HCT116 (cell line): ENCODE measurements around the gene TRMT11. TPM values are rescaled to one million over a fixed set of nuclear protein-coding genes. Genes with fewer than 3 reads are reported as not detected.

Experiments used
- ATAC-seq: fragments of 200-7000 bp; cut with Tn5 transposase; 2 replicates; pipeline ENCODE4 v1.9.1; 2020; ENCODE audit warnings: mild to moderate bottlenecking, moderate library complexity
- BruUV-seq: library from RNA; stranded (reverse); fragments of 400-500 nt; replicated peaks from 2 replicates; lab custom pipeline; 2021; lab: Mats Ljungman, UMichigan
- CTCF ChIA-PET: fragments of 300-600 bp; sonication (Branson Sonifier 250); formaldehyde crosslinking; loops from one replicate; lab custom pipeline; 2021; ENCODE audit warnings: antibody characterized with exemption; lab: Charles Lee
- POLR2A ChIA-PET: fragments of 300-600, 350-600 bp; sonication (Branson Sonifier 250); formaldehyde crosslinking; loops from one replicate; lab custom pipeline; 2021; ENCODE audit warnings: antibody characterized with exemption; lab: Charles Lee
- RAD21 ChIA-PET, 2 experiments: fragments of 300-600 bp; sonication (Branson Sonifier 250); formaldehyde crosslinking; loops; one replicate each; lab custom pipeline; 2023; ENCODE audit warnings: low total read pairs in 2 of 2; ENCODE audit not compliant: uncharacterized antibody in 2 of 2, unreplicated experiment in 2 of 2, low non-redundant PET in 1 of 2; lab: Charles Lee
- DNase-seq: peaks from one replicate; pipeline ENCODE4 v3.0.0-alpha.2; 2010; ENCODE audit warnings: low read depth, low spot score
- H2AFZ ChIP-seq: fragments of 200-600 bp; shearing (Covaris generic), sonication (generic); 2 replicates; pipeline ENCODE4 v1.6.1; 2017; ENCODE audit warnings: low read depth, mixed run types, mixed read lengths, antibody characterized with exemption, low read length; ENCODE audit not compliant: poor library complexity, severe bottlenecking
- H3K27ac ChIP-seq: 2 replicates; pipeline ENCODE4 v1.5.1; 2012; ENCODE audit warnings: low read depth, low read length
- H3K27me3 ChIP-seq: fragments of 200-600 bp; sonication (generic); 2 replicates; pipeline ENCODE4 v1.6.1; 2016; ENCODE audit warnings: mixed run types, low read length, mixed read lengths; ENCODE audit not compliant: insufficient read depth
- H3K36me3 ChIP-seq, 2 experiments: fragments of 200-500 bp in 1 of 2; fragments of 200-600 bp in 1 of 2; sonication (Bioruptor generic) in 1 of 2; sonication (generic) in 1 of 2; 2 replicates each; pipeline versions ENCODE4 v1.5.1 to v1.6.1; 2014 to 2016; ENCODE audit warnings: low read length in 2 of 2, inconsistent platforms in 1 of 2, mixed read lengths in 1 of 2, mixed run types in 1 of 2; ENCODE audit not compliant: insufficient read depth in 2 of 2, control insufficient read depth in 1 of 2
- H3K4me1 ChIP-seq, 2 experiments: fragments of 200-600 bp in 1 of 2; sonication (generic) in 1 of 2; 2 replicates each; pipeline versions ENCODE4 v1.5.1 to v1.6.1; 2012 to 2017; ENCODE audit warnings: low read length in 2 of 2, inconsistent platforms in 1 of 2, mild to moderate bottlenecking in 1 of 2, mixed read lengths in 1 of 2, mixed run types in 1 of 2, moderate library complexity in 1 of 2; ENCODE audit not compliant: insufficient read depth in 2 of 2, control insufficient read depth in 1 of 2
- H3K4me2 ChIP-seq: fragments of 200-600 bp; sonication (generic); 2 replicates; pipeline ENCODE4 v1.6.1; 2017; ENCODE audit warnings: mixed run types, low read length, mixed read lengths
- H3K4me3 ChIP-seq, 2 experiments: fragments of 200-600 bp in 1 of 2; sonication (generic) in 1 of 2; replicated peaks in 1 of 2; 2 replicates each; pipeline ENCODE4 v1.5.1; 2011 to 2016; ENCODE audit warnings: low read length in 2 of 2, control low read depth in 1 of 2, low read depth in 1 of 2, mild to moderate bottlenecking in 1 of 2, mixed read lengths in 1 of 2, mixed run types in 1 of 2
- H3K79me2 ChIP-seq: fragments of 200-600 bp; sonication (generic); 2 replicates; pipeline ENCODE4 v1.6.1; 2017; ENCODE audit warnings: mild to moderate bottlenecking, mixed run types, low read length, moderate library complexity, mixed read lengths; ENCODE audit not compliant: insufficient read depth
- H3K9ac ChIP-seq: fragments of 200-600 bp; sonication (generic); 2 replicates; pipeline ENCODE4 v1.6.1; 2016; ENCODE audit warnings: low read length, mixed read lengths
- H3K9me2 ChIP-seq: fragments of 200-600 bp; sonication (generic), shearing (Covaris generic); 2 replicates; pipeline ENCODE4 v1.6.1; 2017; ENCODE audit warnings: mixed run types, mild to moderate bottlenecking, moderate library complexity; ENCODE audit not compliant: insufficient read depth
- H3K9me3 ChIP-seq, 2 experiments: fragments of 200-500 bp in 1 of 2; fragments of 200-600 bp in 1 of 2; sonication (Bioruptor generic) in 1 of 2; sonication (generic) in 1 of 2; 2 replicates each; pipeline ENCODE4 v1.6.1; 2014 to 2017; ENCODE audit warnings: low read length in 2 of 2, mixed read lengths in 2 of 2, inconsistent platforms in 1 of 2, low read depth in 1 of 2, mild to moderate bottlenecking in 1 of 2, mixed run types in 1 of 2, moderate library complexity in 1 of 2; ENCODE audit not compliant: control insufficient read depth in 1 of 2, insufficient read depth in 1 of 2
- H4K20me1 ChIP-seq: fragments of 200-600 bp; sonication (generic), shearing (Covaris generic); 2 replicates; pipeline ENCODE4 v1.6.1; 2017; ENCODE audit warnings: mixed run types, mild to moderate bottlenecking, moderate library complexity; ENCODE audit not compliant: insufficient read depth
- CBX3 ChIP-seq: IDR thresholded peaks from 2 replicates; pipeline ENCODE4 v1.6.1; 2012; ENCODE audit warnings: low read depth
- CEBPB ChIP-seq: IDR thresholded peaks from 2 replicates; pipeline ENCODE4 v1.6.1; 2012; ENCODE audit warnings: low read depth
- CTCF ChIP-seq, 3 experiments: fragments of 200-600 bp in 1 of 3; sonication (generic) in 1 of 3; IDR thresholded peaks in 2 of 3; conservative IDR thresholded peaks in 1 of 3; 2 replicates each; pipeline ENCODE4 v1.5.1; 2012 to 2017; ENCODE audit warnings: low read depth in 2 of 3, low read length in 2 of 3, antibody characterized with exemption in 1 of 3, borderline replicate concordance in 1 of 3, control low read depth in 1 of 3, mild to moderate bottlenecking in 1 of 3, mixed read lengths in 1 of 3, mixed run types in 1 of 3, moderate library complexity in 1 of 3; ENCODE audit not compliant: insufficient read depth in 1 of 3
- EGR1 ChIP-seq: IDR thresholded peaks from 2 replicates; pipeline ENCODE4 v1.6.1; 2012; ENCODE audit warnings: low read depth
- EZH2 ChIP-seq: fragments of 200-600 bp; sonication (generic); IDR thresholded peaks from 2 replicates; pipeline ENCODE4 v1.6.1; 2017; ENCODE audit warnings: antibody characterized with exemption, mixed run types
- EZH2phosphoT487 ChIP-seq: fragments of 200-600 bp; IDR thresholded peaks from 2 replicates; pipeline ENCODE4 v1.6.1; 2018; ENCODE audit warnings: antibody characterized with exemption, borderline replicate concordance
- FOSL1 ChIP-seq: IDR thresholded peaks from 2 replicates; pipeline ENCODE4 v1.6.1; 2012; ENCODE audit warnings: low read depth
- JUND ChIP-seq: IDR thresholded peaks from 2 replicates; pipeline ENCODE4 v1.6.1; 2012
- RAD21 ChIP-seq: IDR thresholded peaks from 2 replicates; pipeline ENCODE4 v1.6.1; 2012; ENCODE audit warnings: low read depth, mild to moderate bottlenecking
- SIN3A ChIP-seq: IDR thresholded peaks from 2 replicates; pipeline ENCODE4 v1.6.1; 2012; ENCODE audit warnings: low read depth
- SP1 ChIP-seq: IDR thresholded peaks from 2 replicates; pipeline ENCODE4 v1.6.1; 2012; ENCODE audit warnings: low read depth
- SRF ChIP-seq: IDR thresholded peaks from 2 replicates; pipeline ENCODE4 v1.6.1; 2012; ENCODE audit warnings: low read depth
- TCF7L2 ChIP-seq: IDR thresholded peaks from 2 replicates; pipeline ENCODE4 v1.7.0; 2011; ENCODE audit warnings: borderline replicate concordance, inconsistent platforms; ENCODE audit not compliant: insufficient read depth, insufficient read length; ENCODE audit errors: extremely low read depth
- YY1 ChIP-seq: IDR thresholded peaks from 2 replicates; pipeline ENCODE4 v1.6.1; 2011; ENCODE audit warnings: low read length, low read depth, moderate library complexity, mild to moderate bottlenecking; ENCODE audit not compliant: insufficient replicate concordance; ENCODE audit errors: extremely low read depth
- ZFX ChIP-seq: fragments of 450-650 bp; IDR thresholded peaks from 2 replicates; pipeline ENCODE4 v1.6.1; 2017
- ZNF274 ChIP-seq: fragments of 200-500 bp; sonication (Bioruptor generic); IDR thresholded peaks from 2 replicates; pipeline ENCODE4 v1.6.1; 2014; ENCODE audit warnings: mild to moderate bottlenecking, low read depth, low read length, inconsistent platforms
- intact Hi-C: fragments of 100-400 bp; cut with micrococcal nuclease; formaldehyde crosslinking; loops from 2 replicates; pipeline ENCODE4 v1.10.0; 2022
- total RNA-seq: library from RNA; stranded (reverse); gene quantifications from one replicate; pipeline ENCODE4 v1.2.1, GENCODE V29; 2021; ENCODE audit not compliant: unreplicated experiment
- TF ChIP-seq, protein P1 (sequence below): IDR thresholded peaks from 2 replicates; pipeline ENCODE4 v1.6.1; 2011; ENCODE audit warnings: mild to moderate bottlenecking, low read length, moderate library complexity; ENCODE audit not compliant: insufficient replicate concordance; ENCODE audit errors: extremely low read depth

TRMT11 gene
- total RNA-seq, 1 experiment from 2014 or later = 41.8 TPM

GRCh38 chr6:126066053-126067048 lies 80.0 kb downstream of the TRMT11 start:
- Histone ChIP-seq H3K36me3 (no peaks in the 10 kb centered on the region), H3K9me2 (no peaks in the 10 kb centered on the region), H4K20me1 (no peaks in the 10 kb centered on the region), H3K27ac (no peak overlapping the region), H3K9ac (no peak overlapping the region), H3K27me3 (no peaks in the 10 kb centered on the region), H3K79me2 (no peaks in the 10 kb centered on the region), H3K4me1 (no peaks in the 10 kb centered on the region), H3K4me2 (no peak overlapping the region), H3K4me3 (no peak overlapping the region), H3K9me3 (no peaks in the 10 kb centered on the region), H2AFZ (no peak overlapping the region)
- BruUV-seq = no TSS peak
- ChIA-PET POLR2A (no interaction called here), RAD21 (no interaction called here), CTCF (no interaction called here)
- DNase-seq (no peak), ATAC-seq (no peak)
- intact Hi-C loops = no loop called here
- TF ChIP-seq ZNF274 = no peak
- TF ChIP-seq JUND = no peak
- no peak for TF ChIP-seq TCF7L2
- no peak for TF ChIP-seq CBX3
- TF ChIP-seq CEBPB = no peak
- no peak for TF ChIP-seq SP1
- TF ChIP-seq, protein P1, sequence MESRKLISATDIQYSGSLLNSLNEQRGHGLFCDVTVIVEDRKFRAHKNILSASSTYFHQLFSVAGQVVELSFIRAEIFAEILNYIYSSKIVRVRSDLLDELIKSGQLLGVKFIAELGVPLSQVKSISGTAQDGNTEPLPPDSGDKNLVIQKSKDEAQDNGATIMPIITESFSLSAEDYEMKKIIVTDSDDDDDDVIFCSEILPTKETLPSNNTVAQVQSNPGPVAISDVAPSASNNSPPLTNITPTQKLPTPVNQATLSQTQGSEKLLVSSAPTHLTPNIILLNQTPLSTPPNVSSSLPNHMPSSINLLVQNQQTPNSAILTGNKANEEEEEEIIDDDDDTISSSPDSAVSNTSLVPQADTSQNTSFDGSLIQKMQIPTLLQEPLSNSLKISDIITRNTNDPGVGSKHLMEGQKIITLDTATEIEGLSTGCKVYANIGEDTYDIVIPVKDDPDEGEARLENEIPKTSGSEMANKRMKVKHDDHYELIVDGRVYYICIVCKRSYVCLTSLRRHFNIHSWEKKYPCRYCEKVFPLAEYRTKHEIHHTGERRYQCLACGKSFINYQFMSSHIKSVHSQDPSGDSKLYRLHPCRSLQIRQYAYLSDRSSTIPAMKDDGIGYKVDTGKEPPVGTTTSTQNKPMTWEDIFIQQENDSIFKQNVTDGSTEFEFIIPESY = no peak
- no peak for TF ChIP-seq SRF
- TF ChIP-seq RAD21 = no peak
- TF ChIP-seq EGR1 = no peak
- TF ChIP-seq ZFX = no peak
- TF ChIP-seq EZH2phosphoT487 = no peak
- no peak for TF ChIP-seq FOSL1
- no peak for TF ChIP-seq CTCF (IDR thresholded peaks at IDR 0.05 in 2 of 3, conservative IDR thresholded peaks at IDR 0.05 in 1 of 3; ENCODE audit: borderline replicate concordance in 1 of 3, insufficient read depth in 1 of 3, low read depth in 2 of 3, low read length in 2 of 3)
- TF ChIP-seq EZH2 = no peak
- TF ChIP-seq SIN3A = no peak
- TF ChIP-seq YY1 = no peak
